WTC11 (cell line): ENCODE results near the gene MAP7D1.

Experiments
- CREB1 ChIP-seq: sonication (generic); formaldehyde crosslinking; IDR thresholded peaks from 2 replicates; pipeline ENCODE4 v1.8.0; 2023; ENCODE audit warnings: mild to moderate bottlenecking, missing genetic modification reagents
- CTCF ChIP-seq: fragments of 200-600 bp; IDR thresholded peaks from 2 replicates; pipeline ENCODE4 v1.8.0; 2022; ENCODE audit warnings: antibody characterized with exemption
- ELF4 ChIP-seq: sonication (generic); formaldehyde crosslinking; IDR thresholded peaks from 2 replicates; pipeline ENCODE4 v1.8.1; 2022; ENCODE audit warnings: low read depth, mild to moderate bottlenecking, moderate library complexity, missing genetic modification reagents
- ESRRA ChIP-seq: sonication (generic); formaldehyde crosslinking; IDR thresholded peaks from 2 replicates; pipeline ENCODE4 v1.8.1; 2022; ENCODE audit warnings: mild to moderate bottlenecking, missing genetic modification reagents, borderline replicate concordance
- IRF1 ChIP-seq: sonication (generic); formaldehyde crosslinking; IDR thresholded peaks from 2 replicates; pipeline ENCODE4 v1.8.0; 2023; ENCODE audit warnings: missing genetic modification reagents
- JUN ChIP-seq: sonication (generic); formaldehyde crosslinking; IDR thresholded peaks from 2 replicates; pipeline ENCODE4 v1.8.0; 2023; ENCODE audit warnings: mild to moderate bottlenecking, missing genetic modification reagents
- SMAD3 ChIP-seq: sonication (generic); formaldehyde crosslinking; IDR thresholded peaks from 2 replicates; pipeline ENCODE4 v1.8.0; 2022; ENCODE audit warnings: missing genetic modification reagents, mild to moderate bottlenecking, borderline replicate concordance
- TCF7 ChIP-seq: sonication (generic); formaldehyde crosslinking; IDR thresholded peaks from 2 replicates; pipeline ENCODE4 v1.8.0; 2022; ENCODE audit warnings: mild to moderate bottlenecking, low read depth, missing genetic modification reagents, moderate library complexity
- ZNF138 ChIP-seq: sonication (generic); formaldehyde crosslinking; conservative IDR thresholded peaks from 2 replicates; pipeline ENCODE4 v1.8.1; 2022; ENCODE audit warnings: mild to moderate bottlenecking, moderate library complexity, missing genetic modification reagents
- TF ChIP-seq, protein P1 (sequence below): sonication (generic); formaldehyde crosslinking; IDR thresholded peaks from 2 replicates; pipeline ENCODE4 v1.8.0; 2023; ENCODE audit warnings: mild to moderate bottlenecking, missing genetic modification reagents
- TF ChIP-seq, protein P2 (sequence below): sonication (generic); formaldehyde crosslinking; IDR thresholded peaks from 2 replicates; pipeline ENCODE4 v1.8.1; 2022; ENCODE audit warnings: low read depth, mild to moderate bottlenecking, moderate library complexity, missing genetic modification reagents, borderline replicate concordance
- TF ChIP-seq, protein P3 (sequence below): sonication (generic); formaldehyde crosslinking; IDR thresholded peaks from 2 replicates; pipeline ENCODE4 v1.8.0; 2022; ENCODE audit warnings: mild to moderate bottlenecking, missing genetic modification reagents
- TF ChIP-seq, protein P4 (sequence below): fragments of 250-450 bp; sonication (Bioruptor Pico); IDR thresholded peaks from 2 replicates; pipeline ENCODE4 v1.9.0; 2021; ENCODE audit warnings: mild to moderate bottlenecking

DNA sequence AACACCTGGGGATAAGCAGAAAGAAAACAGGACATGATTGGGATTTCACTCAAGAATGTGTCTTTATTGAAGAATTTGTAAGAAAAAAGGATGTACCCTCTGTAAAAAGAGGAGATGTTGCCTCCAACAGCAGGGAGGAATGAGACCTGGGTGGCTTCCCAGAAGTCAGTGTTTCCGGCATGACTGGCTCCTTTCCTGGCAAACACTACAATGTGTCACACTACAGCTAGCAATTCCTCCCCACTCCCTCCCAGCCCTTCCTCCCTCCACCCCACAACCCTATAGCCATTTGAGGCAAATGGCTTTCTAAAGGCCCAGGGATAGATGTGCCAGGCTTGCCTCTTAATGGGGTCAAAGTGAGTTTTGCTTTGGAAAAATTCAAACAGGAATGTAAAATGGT is 19.4 kb upstream of the MAP7D1 start:
- TF ChIP-seq, protein P1, sequence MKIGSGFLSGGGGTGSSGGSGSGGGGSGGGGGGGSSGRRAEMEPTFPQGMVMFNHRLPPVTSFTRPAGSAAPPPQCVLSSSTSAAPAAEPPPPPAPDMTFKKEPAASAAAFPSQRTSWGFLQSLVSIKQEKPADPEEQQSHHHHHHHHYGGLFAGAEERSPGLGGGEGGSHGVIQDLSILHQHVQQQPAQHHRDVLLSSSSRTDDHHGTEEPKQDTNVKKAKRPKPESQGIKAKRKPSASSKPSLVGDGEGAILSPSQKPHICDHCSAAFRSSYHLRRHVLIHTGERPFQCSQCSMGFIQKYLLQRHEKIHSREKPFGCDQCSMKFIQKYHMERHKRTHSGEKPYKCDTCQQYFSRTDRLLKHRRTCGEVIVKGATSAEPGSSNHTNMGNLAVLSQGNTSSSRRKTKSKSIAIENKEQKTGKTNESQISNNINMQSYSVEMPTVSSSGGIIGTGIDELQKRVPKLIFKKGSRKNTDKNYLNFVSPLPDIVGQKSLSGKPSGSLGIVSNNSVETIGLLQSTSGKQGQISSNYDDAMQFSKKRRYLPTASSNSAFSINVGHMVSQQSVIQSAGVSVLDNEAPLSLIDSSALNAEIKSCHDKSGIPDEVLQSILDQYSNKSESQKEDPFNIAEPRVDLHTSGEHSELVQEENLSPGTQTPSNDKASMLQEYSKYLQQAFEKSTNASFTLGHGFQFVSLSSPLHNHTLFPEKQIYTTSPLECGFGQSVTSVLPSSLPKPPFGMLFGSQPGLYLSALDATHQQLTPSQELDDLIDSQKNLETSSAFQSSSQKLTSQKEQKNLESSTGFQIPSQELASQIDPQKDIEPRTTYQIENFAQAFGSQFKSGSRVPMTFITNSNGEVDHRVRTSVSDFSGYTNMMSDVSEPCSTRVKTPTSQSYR (CRISPR knock-in tag): no peak
- TF ChIP-seq JUN (no peak), IRF1 (CRISPR knock-in tag) (no peak), CREB1 (no peak), ESRRA (no peak), CTCF (no peak), ZNF138 (CRISPR knock-in tag) (no peak), TCF7 (CRISPR knock-in tag) (no peak), SMAD3 (no peak), ELF4 (CRISPR knock-in tag) (no peak)
- TF ChIP-seq, protein P2, sequence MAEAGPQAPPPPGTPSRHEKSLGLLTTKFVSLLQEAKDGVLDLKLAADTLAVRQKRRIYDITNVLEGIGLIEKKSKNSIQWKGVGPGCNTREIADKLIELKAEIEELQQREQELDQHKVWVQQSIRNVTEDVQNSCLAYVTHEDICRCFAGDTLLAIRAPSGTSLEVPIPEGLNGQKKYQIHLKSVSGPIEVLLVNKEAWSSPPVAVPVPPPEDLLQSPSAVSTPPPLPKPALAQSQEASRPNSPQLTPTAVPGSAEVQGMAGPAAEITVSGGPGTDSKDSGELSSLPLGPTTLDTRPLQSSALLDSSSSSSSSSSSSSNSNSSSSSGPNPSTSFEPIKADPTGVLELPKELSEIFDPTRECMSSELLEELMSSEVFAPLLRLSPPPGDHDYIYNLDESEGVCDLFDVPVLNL (CRISPR knock-in tag): no peak
- TF ChIP-seq, protein P3, sequence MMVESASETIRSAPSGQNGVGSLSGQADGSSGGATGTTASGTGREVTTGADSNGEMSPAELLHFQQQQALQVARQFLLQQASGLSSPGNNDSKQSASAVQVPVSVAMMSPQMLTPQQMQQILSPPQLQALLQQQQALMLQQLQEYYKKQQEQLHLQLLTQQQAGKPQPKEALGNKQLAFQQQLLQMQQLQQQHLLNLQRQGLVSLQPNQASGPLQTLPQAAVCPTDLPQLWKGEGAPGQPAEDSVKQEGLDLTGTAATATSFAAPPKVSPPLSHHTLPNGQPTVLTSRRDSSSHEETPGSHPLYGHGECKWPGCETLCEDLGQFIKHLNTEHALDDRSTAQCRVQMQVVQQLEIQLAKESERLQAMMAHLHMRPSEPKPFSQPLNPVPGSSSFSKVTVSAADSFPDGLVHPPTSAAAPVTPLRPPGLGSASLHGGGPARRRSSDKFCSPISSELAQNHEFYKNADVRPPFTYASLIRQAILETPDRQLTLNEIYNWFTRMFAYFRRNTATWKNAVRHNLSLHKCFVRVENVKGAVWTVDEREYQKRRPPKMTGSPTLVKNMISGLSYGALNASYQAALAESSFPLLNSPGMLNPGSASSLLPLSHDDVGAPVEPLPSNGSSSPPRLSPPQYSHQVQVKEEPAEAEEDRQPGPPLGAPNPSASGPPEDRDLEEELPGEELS: no peak
- TF ChIP-seq, protein P4, sequence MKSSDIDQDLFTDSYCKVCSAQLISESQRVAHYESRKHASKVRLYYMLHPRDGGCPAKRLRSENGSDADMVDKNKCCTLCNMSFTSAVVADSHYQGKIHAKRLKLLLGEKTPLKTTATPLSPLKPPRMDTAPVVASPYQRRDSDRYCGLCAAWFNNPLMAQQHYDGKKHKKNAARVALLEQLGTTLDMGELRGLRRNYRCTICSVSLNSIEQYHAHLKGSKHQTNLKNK (CRISPR knock-in tag): no peak
